Putamen (tissue), 1 donor: ENCODE measurements around the gene FOXO6.

ENCODE experiments used
- DNase-seq: peaks from one replicate; pipeline ENCODE4 v3.0.0-alpha.2; 2016; ENCODE audit warnings: low spot score

FOXO6 gene

GRCh38 chr1:41351262-41352151, 9.7 kb upstream of the FOXO6 start:
- no peak for DNase-seq

DNA sequence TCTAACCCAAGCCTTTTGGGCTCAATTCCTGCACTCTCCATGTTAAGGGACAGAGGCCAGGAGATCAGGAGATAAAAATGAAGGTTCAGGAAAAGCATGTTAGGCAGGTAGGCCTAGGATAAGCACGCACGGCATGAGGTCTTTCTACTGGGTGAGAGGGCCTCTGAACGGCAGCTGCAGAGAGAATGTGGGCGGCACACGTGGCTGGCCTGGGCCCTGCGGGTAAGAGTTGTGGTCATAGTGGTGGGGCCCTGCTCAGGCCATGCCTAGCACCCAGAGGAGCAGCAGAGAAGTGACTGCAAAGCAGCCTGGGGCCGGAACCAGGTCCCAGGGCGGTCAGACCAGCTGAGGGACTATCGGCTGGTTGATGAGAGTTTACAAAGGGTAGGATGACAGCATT, 7.5 kb upstream of the FOXO6 start:
- no peak for DNase-seq

- no peak for DNase-seq
Measured at GRCh38 chr1:41354956-41355355, 6.3 kb upstream of the FOXO6 start.

GRCh38 chr1:41355356-41355755, 5.9 kb upstream of the FOXO6 start:
- no peak for DNase-seq

- DNase-seq: no peak
Measured at GRCh38 chr1:41355761-41356160, 5.5 kb upstream of the FOXO6 start.

- no peak for DNase-seq
Measured at GRCh38 chr1:41356752-41357151, 4.5 kb upstream of the FOXO6 start.

GRCh38 chr1:41357451-41358101, 3.7 kb upstream of the FOXO6 start:
- no peak for DNase-seq

DNA sequence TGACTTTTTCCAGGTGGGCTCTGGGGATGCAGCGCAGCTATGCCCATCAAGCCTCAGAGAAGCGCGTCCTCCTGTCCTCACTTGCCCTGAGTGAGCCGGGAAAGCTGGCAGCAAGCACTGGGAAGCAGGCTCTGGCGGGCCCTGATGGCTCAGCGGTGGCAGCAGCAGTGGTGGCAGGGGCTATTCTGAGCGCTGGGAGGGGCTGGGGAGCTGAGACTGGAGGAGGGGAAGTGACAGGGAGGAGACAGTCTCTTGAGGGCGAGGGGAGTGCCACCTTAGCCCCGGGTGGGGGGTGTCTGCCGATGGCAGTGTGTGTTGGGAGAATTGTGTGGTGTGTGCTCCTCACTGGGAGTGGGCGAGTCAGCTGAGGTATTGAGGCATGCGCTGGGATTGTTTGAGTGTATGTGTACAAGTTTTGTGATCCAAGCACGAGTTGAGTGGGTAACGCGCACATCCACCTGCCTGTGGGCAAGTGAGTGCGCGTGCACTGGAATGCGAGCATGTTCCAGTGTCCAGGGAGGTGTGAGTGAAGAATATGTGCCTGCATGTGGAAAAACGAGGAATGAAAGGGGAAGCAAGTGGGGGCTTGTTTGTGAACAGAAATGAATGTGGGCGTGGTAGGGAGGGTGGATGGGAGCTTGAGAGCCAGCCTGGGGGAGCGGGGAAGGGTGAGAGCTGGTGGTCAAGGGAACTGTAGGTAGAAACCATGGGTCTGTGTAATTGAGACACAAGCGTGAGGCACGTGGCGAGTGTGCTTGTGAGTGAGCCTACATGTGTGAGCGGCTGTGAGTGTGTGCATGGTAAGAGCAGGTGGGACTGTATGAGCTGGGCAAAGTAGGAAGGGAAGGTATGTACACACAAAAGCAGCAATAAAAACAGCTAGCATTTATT, 2.9 kb upstream of the FOXO6 start:
- DNase-seq: no peak

DNA sequence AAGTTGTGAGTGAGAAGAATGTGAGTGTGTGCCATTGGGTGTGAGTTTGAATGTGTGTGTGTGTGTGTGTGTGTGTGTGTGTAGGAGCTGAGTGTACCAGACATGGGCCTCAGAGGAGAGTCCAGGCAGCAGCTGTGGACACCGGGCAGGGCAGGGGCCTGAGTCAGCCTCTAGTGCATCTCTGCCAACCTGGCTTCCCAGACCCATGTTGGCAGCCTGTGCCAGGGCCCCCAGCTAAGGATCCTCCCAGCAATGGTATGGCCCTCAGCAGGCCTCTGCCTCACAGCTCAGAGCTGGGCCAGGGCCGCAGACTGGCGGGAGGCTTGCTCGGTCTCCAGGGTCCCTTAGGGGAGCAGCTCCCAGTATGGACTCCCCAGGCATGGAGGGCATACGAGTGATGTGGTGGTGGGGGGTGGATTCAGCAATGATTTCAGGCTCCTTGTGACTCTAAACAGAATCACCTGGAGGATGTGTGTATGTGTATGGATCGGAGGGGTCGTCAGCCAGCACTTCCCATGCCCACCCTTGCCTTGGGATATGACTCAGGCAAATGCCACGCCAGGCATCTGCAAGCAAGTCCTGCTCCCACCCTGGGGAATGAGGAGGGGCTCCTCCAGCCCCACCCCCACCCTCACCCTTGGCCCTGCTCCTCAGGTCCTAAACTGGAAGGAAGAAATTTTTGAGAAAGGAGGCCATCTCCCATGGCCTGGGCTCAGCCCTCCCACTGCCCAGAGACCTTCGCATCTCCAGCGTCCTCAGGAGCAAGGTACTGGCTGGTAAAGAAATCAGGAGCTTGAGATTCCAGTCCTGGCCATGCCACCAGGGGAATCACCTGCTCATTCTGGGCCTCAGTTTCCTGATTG, 1.8 kb upstream of the FOXO6 start:
- no peak for DNase-seq

- no peak for DNase-seq
Measured at GRCh38 chr1:41360074-41360785, 1.0 kb upstream of the FOXO6 start.

- DNase-seq: no peak
Measured at GRCh38 chr1:41361495-41362356, 492 bp downstream of the FOXO6 start.

- no peak for DNase-seq
Measured at GRCh38 chr1:41362357-41362721, 1.1 kb downstream of the FOXO6 start.

DNA sequence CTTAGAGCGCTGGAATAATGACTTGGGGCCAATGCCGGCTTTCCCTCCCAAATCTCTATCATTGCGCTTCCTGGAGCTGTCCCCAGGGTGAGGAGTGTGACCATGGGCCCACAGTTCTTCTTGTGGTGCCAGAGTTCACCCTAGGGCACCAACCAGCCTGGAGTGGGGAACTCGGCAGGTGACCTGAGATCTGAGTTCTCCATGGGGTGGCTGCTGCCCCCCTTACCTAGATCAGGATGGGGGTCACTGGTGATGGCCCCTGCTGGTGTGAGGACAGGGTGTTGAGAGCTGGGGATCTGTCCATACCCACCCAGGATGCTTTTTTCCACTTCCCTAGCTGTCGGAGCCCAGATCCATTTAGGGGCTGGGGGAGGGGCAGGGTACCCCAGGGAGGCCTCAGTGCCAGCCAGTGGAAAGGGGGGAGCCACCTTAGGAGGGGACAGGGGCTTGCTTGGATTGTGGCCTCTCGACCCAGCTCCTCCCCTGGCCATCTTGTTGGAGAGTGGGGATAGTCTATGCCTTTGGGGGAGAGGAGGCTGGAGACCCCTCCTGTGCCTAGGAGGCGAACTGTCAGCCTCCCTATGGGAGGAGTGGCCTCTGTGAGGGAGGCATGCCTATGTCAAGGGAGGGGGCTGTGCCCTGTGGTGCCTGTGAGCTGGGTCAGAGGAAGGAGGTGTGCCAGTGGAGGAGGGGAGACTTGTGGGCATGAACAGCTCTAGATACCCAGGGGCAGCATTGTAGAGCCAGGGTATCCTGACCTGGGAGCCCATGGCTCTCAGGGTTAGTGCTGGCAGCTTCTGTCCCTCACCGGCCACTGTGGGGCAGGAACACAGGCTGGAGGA, 1.7 kb downstream of the FOXO6 start:
- no peak for DNase-seq

- DNase-seq: no peak
Measured at GRCh38 chr1:41363591-41364320, 2.5 kb downstream of the FOXO6 start.

- no peak for DNase-seq
Measured at GRCh38 chr1:41364442-41365319, 3.4 kb downstream of the FOXO6 start.

DNA sequence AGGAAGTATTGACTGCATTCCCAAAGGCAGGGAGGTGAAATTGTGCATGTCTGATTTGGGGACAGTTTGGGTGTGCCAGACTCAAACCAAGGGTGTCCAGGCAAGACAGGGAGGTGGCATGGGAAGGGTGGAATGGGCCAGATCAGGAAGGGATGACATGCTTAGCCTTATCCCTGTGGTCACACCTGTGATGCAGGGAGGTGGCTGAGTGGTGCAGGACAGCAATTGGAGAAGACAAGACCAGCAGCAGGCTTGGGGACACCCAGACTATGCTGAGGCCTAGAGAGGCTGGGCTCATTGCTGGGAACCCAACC, 4.0 kb downstream of the FOXO6 start:
- no peak for DNase-seq

DNA sequence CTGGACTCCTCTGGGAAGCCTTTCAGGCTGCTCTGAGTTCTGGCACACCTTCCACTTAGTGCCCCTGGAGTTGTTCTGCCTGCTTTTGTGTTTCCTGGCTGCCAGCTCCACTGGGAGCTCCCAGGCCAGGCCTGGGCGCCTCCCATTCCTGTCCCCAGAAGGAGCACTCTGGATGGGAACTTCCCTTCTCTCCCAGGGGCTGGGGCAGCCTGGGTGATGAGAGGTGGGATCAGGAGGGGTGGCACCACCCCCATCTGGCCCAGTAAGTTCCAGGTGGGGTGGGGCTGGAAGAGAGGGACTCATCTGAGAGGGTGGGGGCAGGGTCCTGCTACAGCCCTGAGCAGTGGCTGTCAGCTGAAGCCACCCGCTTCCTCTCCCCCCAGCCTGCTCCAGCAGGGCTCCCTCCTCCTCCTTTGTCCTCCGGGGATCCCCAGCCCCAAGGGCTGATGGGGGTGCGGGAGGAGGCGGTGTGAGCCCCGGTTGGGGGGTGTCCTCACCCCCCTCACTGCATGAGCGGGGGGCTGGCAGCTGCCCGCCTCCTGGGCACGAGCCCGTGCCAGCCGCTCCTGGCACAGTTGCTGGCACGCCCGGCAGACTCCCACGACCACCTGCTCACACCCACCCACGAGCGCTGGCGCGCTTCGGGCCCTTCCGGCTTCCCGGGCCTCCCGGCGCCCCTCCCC, 4.7 kb downstream of the FOXO6 start:
- DNase-seq: no peak
